ENCODE results near the gene RFX2.

RFX2 gene

DNA sequence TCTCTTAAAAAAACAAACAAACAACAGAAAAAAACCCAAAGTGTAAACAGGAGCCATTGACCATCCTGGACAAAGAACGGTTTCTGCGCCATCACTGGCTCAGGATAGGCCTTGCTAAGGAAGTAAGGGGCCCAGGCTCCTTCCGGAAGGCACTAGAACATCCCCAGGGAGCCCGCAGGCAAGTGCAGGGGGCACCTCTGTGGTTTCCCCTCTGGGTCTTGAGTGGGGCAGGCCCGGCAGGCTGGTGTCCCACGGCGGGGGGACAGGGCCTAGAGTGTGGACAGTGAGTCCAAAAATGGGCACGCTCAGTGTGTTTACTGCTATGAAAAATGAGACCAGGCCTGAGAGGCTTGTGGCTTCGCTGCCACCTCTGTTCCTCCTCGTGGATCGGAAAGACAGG, 117.5 kb downstream of the RFX2 start:
- DNase-seq (ENCODE audit: extremely low read depth, insufficient read length) = no peak
- no peaks in the 10 kb centered on the region for H3K27me3 ChIP-seq (replicated peaks; ENCODE audit: control insufficient read depth, insufficient read depth, low read length)
- TF ChIP-seq, protein P1, sequence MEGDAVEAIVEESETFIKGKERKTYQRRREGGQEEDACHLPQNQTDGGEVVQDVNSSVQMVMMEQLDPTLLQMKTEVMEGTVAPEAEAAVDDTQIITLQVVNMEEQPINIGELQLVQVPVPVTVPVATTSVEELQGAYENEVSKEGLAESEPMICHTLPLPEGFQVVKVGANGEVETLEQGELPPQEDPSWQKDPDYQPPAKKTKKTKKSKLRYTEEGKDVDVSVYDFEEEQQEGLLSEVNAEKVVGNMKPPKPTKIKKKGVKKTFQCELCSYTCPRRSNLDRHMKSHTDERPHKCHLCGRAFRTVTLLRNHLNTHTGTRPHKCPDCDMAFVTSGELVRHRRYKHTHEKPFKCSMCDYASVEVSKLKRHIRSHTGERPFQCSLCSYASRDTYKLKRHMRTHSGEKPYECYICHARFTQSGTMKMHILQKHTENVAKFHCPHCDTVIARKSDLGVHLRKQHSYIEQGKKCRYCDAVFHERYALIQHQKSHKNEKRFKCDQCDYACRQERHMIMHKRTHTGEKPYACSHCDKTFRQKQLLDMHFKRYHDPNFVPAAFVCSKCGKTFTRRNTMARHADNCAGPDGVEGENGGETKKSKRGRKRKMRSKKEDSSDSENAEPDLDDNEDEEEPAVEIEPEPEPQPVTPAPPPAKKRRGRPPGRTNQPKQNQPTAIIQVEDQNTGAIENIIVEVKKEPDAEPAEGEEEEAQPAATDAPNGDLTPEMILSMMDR (IDR thresholded peaks at IDR 0.05; ENCODE audit: insufficient read depth, low read length, poor library complexity, severe bottlenecking) = no peak
- no peaks in the 10 kb centered on the region for H3K36me3 ChIP-seq (ENCODE audit: control insufficient read depth, insufficient read depth, low read length)
- H3K4me3 ChIP-seq (replicated peaks; ENCODE audit: low read depth, low read length) = no peak overlapping the region

DNA sequence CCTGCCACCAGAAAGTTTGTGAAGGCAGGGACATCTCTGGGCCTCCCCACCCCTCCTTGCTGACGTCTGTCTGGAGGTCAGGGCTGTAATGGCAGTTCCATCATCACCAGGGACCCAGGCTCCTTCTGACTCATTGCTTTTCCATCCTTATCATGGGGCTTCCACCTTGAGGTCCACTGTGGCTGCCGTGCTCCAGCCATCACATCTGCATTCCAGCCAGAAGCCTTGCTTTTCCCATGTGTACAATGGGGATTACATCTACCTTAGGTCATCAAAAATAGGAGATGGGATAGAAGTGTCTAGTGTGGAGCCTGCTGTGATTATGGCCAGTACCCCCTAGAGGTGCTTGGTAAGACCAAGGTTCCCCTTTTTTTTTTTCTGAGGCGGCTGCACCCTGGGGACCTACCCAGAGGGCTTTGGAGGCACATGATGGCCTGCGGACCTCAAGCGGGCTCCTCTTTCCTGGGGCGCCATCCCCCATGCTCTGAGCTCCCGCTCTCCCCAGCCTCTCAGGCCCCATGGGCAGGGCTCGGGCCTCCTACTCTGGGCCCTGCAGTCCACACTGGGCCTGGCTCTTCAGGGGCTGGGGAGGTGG, 119.0 kb downstream of the RFX2 start:
- DNase-seq (ENCODE audit: extremely low read depth, insufficient read length) = no peak
- H3K36me3 ChIP-seq (ENCODE audit: control insufficient read depth, insufficient read depth, low read length) = no peaks in the 10 kb centered on the region
- H3K4me3 ChIP-seq (replicated peaks; ENCODE audit: low read depth, low read length) = no peak overlapping the region
- H3K27me3 ChIP-seq (replicated peaks; ENCODE audit: control insufficient read depth, insufficient read depth, low read length) = no peaks in the 10 kb centered on the region
- TF ChIP-seq, protein P1 (IDR thresholded peaks at IDR 0.05; ENCODE audit: insufficient read depth, low read length, poor library complexity, severe bottlenecking) = no peak

DNA sequence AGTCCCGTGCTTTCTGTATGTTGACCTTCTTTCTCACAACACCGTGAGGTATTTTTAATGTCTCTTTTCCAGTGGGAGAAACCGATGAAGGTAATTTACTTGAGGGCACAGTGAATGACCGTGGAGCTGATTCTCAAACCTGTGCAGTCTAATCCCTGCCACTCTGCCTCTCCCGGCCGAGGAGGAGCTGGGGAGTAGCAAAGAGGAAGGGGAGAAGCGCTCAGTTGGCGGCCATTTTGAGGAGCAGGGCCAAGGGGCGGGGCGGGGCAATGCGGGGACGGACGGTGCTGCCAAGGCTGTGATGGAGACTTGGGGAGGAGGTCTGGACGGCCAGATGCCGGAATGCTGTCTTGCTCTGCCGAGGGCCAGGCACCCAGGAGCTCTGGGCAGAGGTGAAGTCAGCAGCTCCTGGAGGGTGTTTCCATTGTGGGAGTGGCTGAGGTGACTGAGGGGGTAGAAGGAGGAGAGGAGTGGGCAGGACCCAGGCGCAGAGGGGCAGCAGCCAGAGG, 120.0 kb downstream of the RFX2 start:
- TF ChIP-seq, protein P1 (IDR thresholded peaks at IDR 0.05; ENCODE audit: insufficient read depth, low read length, poor library complexity, severe bottlenecking) = no peak
- DNase-seq (ENCODE audit: extremely low read depth, insufficient read length) = no peak
- H3K4me3 ChIP-seq (replicated peaks; ENCODE audit: low read depth, low read length) = no peak overlapping the region
- H3K27me3 ChIP-seq (replicated peaks; ENCODE audit: control insufficient read depth, insufficient read depth, low read length) = no peaks in the 10 kb centered on the region
- H3K36me3 ChIP-seq (ENCODE audit: control insufficient read depth, insufficient read depth, low read length) = no peaks in the 10 kb centered on the region

DNA sequence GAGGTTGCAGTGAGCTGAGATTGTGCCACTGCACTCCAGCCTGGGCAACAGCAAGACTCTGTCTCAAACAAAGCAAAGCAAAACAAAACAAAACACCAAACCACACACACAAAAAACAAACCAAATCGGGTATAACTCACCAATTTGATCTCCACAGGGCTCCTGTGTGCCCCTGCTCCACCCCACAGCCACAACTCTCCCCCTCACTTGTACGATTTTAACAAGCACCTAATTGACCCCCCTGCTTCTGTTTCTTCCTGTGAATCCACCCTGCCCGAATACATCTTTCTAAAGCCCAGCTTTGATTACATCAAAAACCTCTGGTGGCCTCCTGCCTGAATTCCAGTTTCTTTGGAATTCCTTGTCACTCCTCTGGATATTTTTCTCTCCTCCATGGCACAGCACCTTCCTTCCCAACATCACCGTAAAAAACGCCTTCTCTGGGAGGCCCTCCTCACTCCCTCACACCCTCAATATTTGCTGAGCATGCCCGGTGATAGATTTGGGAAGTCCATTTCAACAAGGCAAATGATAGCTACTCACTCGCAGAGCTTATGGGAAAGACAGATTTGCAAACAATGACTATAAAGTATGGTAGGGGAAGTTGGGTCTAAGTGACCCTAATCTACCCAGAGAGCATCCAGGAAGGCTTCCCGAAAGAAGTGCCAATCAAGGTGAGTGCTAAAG, 120.8 kb downstream of the RFX2 start:
- TF ChIP-seq, protein P1 (IDR thresholded peaks at IDR 0.05; ENCODE audit: insufficient read depth, low read length, poor library complexity, severe bottlenecking) = no peak
- no peaks in the 10 kb centered on the region for H3K27me3 ChIP-seq (replicated peaks; ENCODE audit: control insufficient read depth, insufficient read depth, low read length)
- H3K4me3 ChIP-seq (replicated peaks; ENCODE audit: low read depth, low read length) = no peak overlapping the region
- no peaks in the 10 kb centered on the region for H3K36me3 ChIP-seq (ENCODE audit: control insufficient read depth, insufficient read depth, low read length)
- DNase-seq (ENCODE audit: extremely low read depth, insufficient read length) = no peak

DNA sequence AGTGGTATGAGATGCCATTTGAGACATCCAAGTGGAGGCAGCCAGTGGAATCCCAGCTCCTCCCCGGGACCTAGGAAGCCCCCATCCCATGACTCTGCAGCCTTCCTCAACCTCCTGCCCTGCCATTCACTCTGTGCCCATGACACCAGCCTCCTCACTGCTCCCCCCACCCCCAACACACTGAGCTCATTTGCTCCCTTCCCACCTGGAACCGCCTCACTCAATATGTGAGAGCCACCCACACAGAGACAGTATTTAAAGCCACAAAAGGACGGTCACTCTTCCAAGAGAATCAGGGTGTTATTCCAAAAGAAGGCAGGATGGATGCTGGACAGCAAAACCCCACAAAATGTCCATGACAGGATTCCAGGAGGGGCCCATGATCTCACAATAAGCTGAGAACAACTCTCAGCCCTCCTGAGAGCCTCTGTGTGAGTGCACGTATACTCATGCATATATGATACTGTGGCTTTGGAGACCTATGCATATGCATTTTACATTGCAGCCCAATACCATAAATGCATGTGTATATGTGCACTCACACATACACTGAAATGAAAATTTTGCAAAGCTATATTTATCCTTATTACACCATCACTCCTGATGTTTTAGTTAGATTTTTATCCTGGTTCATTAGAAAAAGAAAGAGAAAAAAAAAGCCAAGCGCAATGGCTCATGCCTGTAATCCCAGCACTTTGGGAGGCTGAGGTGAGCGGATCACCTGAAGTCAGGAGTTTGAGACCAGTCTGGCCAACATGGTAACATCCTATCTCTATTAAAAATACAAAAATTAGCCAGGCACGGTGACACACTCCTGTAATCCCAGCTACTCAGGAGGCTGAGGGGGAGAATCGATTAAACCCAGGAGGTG, 121.5 kb downstream of the RFX2 start:
- Histone ChIP-seq H3K4me3 (replicated peaks; ENCODE audit: low read depth, low read length) (no peak overlapping the region), H3K27me3 (replicated peaks; ENCODE audit: control insufficient read depth, insufficient read depth, low read length) (no peaks in the 10 kb centered on the region), H3K36me3 (ENCODE audit: control insufficient read depth, insufficient read depth, low read length) (no peaks in the 10 kb centered on the region)
- no peak for DNase-seq (ENCODE audit: extremely low read depth, insufficient read length)
- TF ChIP-seq, protein P1 (IDR thresholded peaks at IDR 0.05; ENCODE audit: insufficient read depth, low read length, poor library complexity, severe bottlenecking) = no peak
